GM12891 (cell line): ENCODE measurements around the gene TSPAN9.

ENCODE experiments used
- DNase-seq: peaks from one replicate; pipeline ENCODE4 v3.0.0; 2011; ENCODE audit warnings: low spot score; ENCODE audit not compliant: insufficient read length
- FAIRE-seq: peaks from 2 replicates; lab custom pipeline; 2011; peaks lifted over from hg19 to GRCh38; lab: Jason Lieb, UNC
- PAX5 ChIP-seq: IDR thresholded peaks from 2 replicates; pipeline ENCODE4 v1.6.1; 2011; ENCODE audit warnings: low read length, moderate library complexity, mild to moderate bottlenecking; ENCODE audit not compliant: insufficient read depth, severe bottlenecking
- POLR2A ChIP-seq: IDR thresholded peaks from 2 replicates; pipeline ENCODE4 v1.6.1; 2011; ENCODE audit warnings: low read depth, low read length, control low read depth
- POLR2AphosphoS5 ChIP-seq: IDR thresholded peaks from 2 replicates; pipeline ENCODE4 v1.6.1; 2011; ENCODE audit warnings: low read depth, low read length, control low read depth
- POU2F2 ChIP-seq: IDR thresholded peaks from 2 replicates; pipeline ENCODE4 v1.6.1; 2011; ENCODE audit warnings: low read depth, mild to moderate bottlenecking, control low read depth, low read length, moderate library complexity
- SPI1 ChIP-seq: IDR thresholded peaks from 2 replicates; pipeline ENCODE4 v1.6.1; 2011; ENCODE audit warnings: low read depth, low read length, control low read depth
- TAF1 ChIP-seq: IDR thresholded peaks from 2 replicates; pipeline ENCODE4 v1.6.1; 2011; ENCODE audit warnings: low read depth, low read length, control low read depth

Gene TSPAN9

GRCh38 chr12:3107954-3108353 is 30.8 kb downstream of the TSPAN9 start:
- DNase-seq, result no peak
- TF ChIP-seq POLR2AphosphoS5 (no peak), TAF1 (no peak), POU2F2 (no peak), PAX5 (no peak), SPI1 (no peak), POLR2A (no peak)
- FAIRE-seq, result no peak

DNA sequence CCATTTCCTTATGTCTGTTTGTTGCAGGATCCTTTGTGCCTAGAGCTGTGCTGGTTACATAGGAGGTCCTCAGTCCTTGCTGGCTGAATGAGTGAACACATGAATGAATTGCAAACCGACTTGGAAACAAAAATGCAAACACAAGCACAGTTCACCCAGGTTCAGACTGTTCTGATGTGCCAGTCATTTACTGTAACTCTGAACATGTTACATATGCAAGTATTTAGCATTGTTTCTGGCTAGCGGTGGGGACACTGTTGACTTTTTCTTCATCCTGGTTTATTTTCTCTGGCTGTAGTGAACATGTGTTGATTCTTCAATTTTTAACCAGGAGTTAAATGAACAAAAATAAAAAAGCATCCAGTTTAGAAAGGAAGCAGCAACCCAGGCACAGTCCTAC is 33.4 kb downstream of the TSPAN9 start:
- TF ChIP-seq SPI1 (no peak), POLR2AphosphoS5 (no peak), POLR2A (no peak), PAX5 (no peak), POU2F2 (no peak), TAF1 (no peak)
- FAIRE-seq (peak; percentile 35), DNase-seq (no peak)

DNA sequence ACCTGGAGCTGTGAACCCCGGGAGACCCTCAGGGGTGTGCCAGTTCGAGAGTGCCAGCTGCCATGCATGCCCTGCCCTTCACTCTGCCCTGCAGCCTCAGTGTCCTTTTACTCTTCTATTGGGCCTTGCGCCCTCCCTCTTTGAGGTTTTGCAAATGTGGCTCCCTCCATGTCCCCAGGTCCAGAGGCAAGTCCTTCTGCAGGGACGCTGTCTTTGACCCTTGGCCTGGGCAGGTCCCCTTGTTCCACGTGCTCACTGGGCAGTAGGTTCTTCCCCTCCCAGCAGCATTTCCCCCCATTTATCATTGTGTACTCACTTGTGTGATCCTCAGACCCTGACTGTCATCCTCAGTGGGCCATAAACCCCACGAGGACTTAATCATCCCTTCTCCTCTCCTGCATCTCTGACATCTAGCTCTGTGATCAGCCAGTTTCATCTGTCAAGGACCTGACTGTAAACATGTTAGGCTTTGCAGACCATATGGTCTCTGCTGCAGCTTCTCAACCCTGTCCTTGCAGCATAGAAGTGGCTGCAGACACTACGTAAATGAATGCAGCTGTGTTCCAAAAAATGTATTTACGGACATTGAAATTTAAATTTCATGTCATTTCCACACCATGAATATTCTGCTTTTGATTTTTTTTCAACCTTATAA is 36.6 kb downstream of the TSPAN9 start:
- DNase-seq (no peak), FAIRE-seq (no peak)
- TF ChIP-seq PAX5 (no peak), POLR2A (no peak), POU2F2 (no peak), SPI1 (no peak), POLR2AphosphoS5 (no peak), TAF1 (no peak)

- no peak for FAIRE-seq
- DNase-seq, result no peak
- no peak for TF ChIP-seq POLR2A
- no peak for TF ChIP-seq POLR2AphosphoS5
- TF ChIP-seq PAX5, result no peak
- no peak for TF ChIP-seq SPI1
- TF ChIP-seq TAF1, result no peak
- TF ChIP-seq POU2F2, result no peak
These were observed 37.5 kb downstream of the TSPAN9 start for GRCh38 chr12:3114671-3115070.

DNA sequence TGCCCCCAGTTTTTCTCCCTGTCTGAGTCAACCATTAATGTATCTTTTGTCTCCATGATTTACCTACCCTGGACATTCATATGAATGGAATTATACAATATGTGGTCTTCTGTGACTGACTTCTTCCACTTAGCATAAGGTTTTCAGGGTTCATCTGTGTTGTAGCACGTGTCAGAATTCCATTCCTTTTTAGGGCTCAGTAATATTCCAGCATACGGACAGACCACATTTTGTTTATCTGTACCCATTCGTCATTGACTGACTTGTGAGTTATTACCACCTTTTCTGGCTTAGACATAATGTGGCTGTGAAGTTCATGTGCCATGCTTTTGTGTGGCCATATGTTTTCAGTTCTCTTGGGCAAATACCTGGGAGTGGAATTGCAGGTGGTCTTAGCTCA is 37.9 kb downstream of the TSPAN9 start:
- DNase-seq, result no peak
- no peak for FAIRE-seq
- TF ChIP-seq POLR2A, result no peak
- TF ChIP-seq PAX5, result no peak
- TF ChIP-seq SPI1, result no peak

- DNase-seq, result no peak
- TF ChIP-seq PAX5, result no peak
- no peak for TF ChIP-seq POLR2AphosphoS5
- no peak for FAIRE-seq
These were observed 39.1 kb downstream of the TSPAN9 start for GRCh38 chr12:3116106-3116844.

DNA sequence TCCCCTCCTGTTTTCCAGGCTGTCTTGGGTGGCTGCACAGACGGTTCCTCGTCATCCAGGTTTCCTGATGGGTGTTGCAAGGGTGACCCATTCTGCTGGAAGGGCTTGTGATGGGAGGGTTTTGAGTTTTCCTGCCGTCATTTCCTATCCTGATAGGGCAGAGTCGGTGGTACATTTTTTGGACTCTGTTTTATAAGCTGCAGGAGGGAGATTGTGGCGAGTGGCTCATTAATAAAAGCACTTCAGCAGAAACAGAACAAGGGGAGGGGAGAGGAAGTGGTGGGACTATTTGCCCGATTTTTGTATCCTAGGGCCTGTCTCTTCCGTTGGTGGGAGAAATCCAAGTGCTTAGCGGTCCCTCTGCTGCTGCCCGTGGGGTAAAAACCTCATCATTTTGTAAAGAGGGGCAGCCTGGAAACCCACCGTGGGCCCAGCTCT is 40.0 kb downstream of the TSPAN9 start:
- no peak for FAIRE-seq
- TF ChIP-seq PAX5, result no peak
- DNase-seq, result no peak

DNA sequence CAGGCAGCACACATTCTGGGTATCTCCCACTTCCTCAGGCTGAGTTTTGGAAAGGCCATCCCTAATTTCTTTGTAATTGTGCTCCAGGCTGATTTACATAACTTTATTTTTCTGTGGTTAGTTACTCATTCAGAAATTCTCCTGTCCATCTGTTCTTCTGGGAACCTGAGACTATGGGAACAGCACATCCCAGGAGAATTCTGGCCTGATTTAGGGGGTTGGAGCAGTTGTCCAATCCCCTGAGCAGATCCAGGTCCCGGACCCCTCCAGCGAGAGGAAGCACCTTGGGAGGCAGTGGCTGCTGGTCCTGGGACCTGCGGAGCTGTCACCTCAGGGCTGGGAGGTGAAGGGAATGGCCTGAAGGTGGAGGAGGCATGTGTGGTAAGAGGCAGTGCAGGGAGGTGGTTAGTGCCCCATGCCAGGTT is 40.4 kb downstream of the TSPAN9 start:
- FAIRE-seq (no peak), DNase-seq (no peak)
- no peak for TF ChIP-seq TAF1

DNA sequence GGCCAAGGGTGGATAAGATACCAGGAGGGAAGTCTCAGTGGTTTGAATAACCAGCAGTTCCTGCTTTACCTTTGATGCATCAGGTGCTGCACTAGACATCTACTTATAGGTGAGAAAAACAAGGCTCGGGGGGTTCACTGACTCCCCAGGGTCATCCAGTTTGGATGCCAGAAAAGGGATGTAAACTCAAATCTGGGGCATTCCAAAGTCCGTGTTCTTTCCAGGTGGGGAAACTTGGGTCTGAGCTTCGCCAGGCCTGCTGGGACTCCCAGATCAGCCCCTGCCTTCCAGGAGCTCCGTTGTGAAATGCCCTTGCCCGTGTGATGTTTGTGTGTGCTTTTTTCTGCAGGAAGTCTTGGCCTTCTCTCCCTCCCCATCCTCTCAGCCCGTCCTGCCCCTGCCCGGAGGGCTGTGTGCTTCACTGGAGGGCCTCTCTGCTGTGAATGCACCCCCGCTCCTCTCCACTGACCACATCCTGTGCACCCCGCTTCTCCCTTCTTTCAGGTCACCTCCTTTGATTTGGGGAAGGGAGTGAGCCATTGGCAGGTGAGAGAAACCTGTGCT is 42.1 kb downstream of the TSPAN9 start:
- no peak for TF ChIP-seq POLR2A
- TF ChIP-seq TAF1, result no peak
- no peak for TF ChIP-seq POLR2AphosphoS5
- no peak for TF ChIP-seq SPI1
- no peak for TF ChIP-seq POU2F2
- no peak for TF ChIP-seq PAX5
- no peak for DNase-seq
- FAIRE-seq, result no peak
